ENCODE measurements around the gene EPSTI1. TPM values are rescaled to one million over a fixed set of nuclear protein-coding genes. Genes with fewer than 3 reads are reported as not detected.

The EPSTI1 gene
- total RNA-seq, 1 experiment from 2014 or later = 0.69 TPM

GRCh38 chr13:42976066-42976465 is 16.0 kb downstream of the EPSTI1 start:
- TF ChIP-seq REST (IDR thresholded peaks at IDR 0.05; ENCODE audit: insufficient read depth in 1 of 2, low read depth in 2 of 2, low read length in 1 of 2) (no peak), CTCF (IDR thresholded peaks at IDR 0.05) (no peak), SIN3A (IDR thresholded peaks at IDR 0.05; ENCODE audit: borderline replicate concordance, insufficient read depth, low read depth, low read length) (no peak), TCF7L2 (IDR thresholded peaks at IDR 0.05; ENCODE audit: low read depth, low read length) (no peak), POLR2AphosphoS5 (IDR thresholded peaks at IDR 0.05; ENCODE audit: low read depth, low read length) (no peak)
- no peaks in the 10 kb centered on the region for H3K9me3 ChIP-seq (ENCODE audit: control insufficient read depth, insufficient read depth, low read depth, low read length)
- DNase-seq (ENCODE audit: low read depth, low spot score) (no peak), ATAC-seq (no peak)
- no TSS peak for BruUV-seq (replicated peaks)
- POLR2A ChIA-PET = no interaction called here
- H3K4me3 ChIP-seq (ENCODE audit: low read depth in 2 of 2, low read length in 2 of 2) = no peak overlapping the region
- intact Hi-C loops (cut with micrococcal nuclease; ENCODE audit: unreplicated experiment) = no loop called here
- in situ Hi-C loops (cut with HindIII; ENCODE audit: low pct_unique_long_range_greater_than_20kb, low sequenced_read_pairs) = no loop called here
- CTCF ChIA-PET = no interaction called here
- no peaks in the 10 kb centered on the region for H3K36me3 ChIP-seq (ENCODE audit: control insufficient read depth, insufficient read depth, low read length)
- no peaks in the 10 kb centered on the region for H3K4me1 ChIP-seq (ENCODE audit: control insufficient read depth, insufficient read depth, low read length)
- no peaks in the 10 kb centered on the region for H3K27me3 ChIP-seq (ENCODE audit: control insufficient read depth, insufficient read depth, low read length)
- H3K27ac ChIP-seq (ENCODE audit: low read length) = no peak overlapping the region

- Histone ChIP-seq H3K9me3 (ENCODE audit: control insufficient read depth, insufficient read depth, low read depth, low read length) (no peaks in the 10 kb centered on the region), H3K4me3 (ENCODE audit: low read depth in 2 of 2, low read length in 2 of 2) (no peak overlapping the region), H3K4me1 (ENCODE audit: control insufficient read depth, insufficient read depth, low read length) (no peaks in the 10 kb centered on the region), H3K36me3 (ENCODE audit: control insufficient read depth, insufficient read depth, low read length) (no peaks in the 10 kb centered on the region), H3K27me3 (ENCODE audit: control insufficient read depth, insufficient read depth, low read length) (no peaks in the 10 kb centered on the region), H3K27ac (ENCODE audit: low read length) (no peak overlapping the region)
- in situ Hi-C loops (cut with HindIII; ENCODE audit: low pct_unique_long_range_greater_than_20kb, low sequenced_read_pairs) (no loop called here), intact Hi-C loops (cut with micrococcal nuclease; ENCODE audit: unreplicated experiment) (loop anchor here (5.0 kb wide), 1 partner anchor 829 kb away; no protein-coding TSS in a partner anchor)
- DNase-seq (ENCODE audit: low read depth, low spot score) (no peak), ATAC-seq (no peak)
- TF ChIP-seq SIN3A (IDR thresholded peaks at IDR 0.05; ENCODE audit: borderline replicate concordance, insufficient read depth, low read depth, low read length) (no peak), CTCF (IDR thresholded peaks at IDR 0.05) (no peak), POLR2AphosphoS5 (IDR thresholded peaks at IDR 0.05; ENCODE audit: low read depth, low read length) (no peak), TCF7L2 (IDR thresholded peaks at IDR 0.05; ENCODE audit: low read depth, low read length) (no peak), REST (IDR thresholded peaks at IDR 0.05; ENCODE audit: insufficient read depth in 1 of 2, low read depth in 2 of 2, low read length in 1 of 2) (no peak)
- POLR2A ChIA-PET = no interaction called here
- CTCF ChIA-PET = interaction anchor here (0.6 kb wide), 1 partner anchor 928 kb away, joined by 11 read pairs; no protein-coding TSS in a partner anchor
- no TSS peak for BruUV-seq (replicated peaks)
Observed at GRCh38 chr13:42973581-42973980, 18.5 kb downstream of the EPSTI1 start.
